Dedifferentiated amniotic fluid mesenchymal stem cell (primary cell): ENCODE measurements around the gene ITGA11.
"Not testable (repeated sequence)": the region's sequence is repeated elsewhere in the genome, so short reads cannot be mapped to it uniquely, and the experiment has no call there.

Source experiments
- DNase-seq: peaks from one replicate; pipeline ENCODE4 v3.0.0-alpha.2; 2016; ENCODE audit errors: extremely low spot score

The ITGA11 gene

GRCh38 chr15:68411343-68411675 lies 20.7 kb downstream of the ITGA11 start:
- no peak for DNase-seq

- DNase-seq: no peak
These were observed 21.3 kb downstream of the ITGA11 start for GRCh38 chr15:68410466-68411342.

DNA sequence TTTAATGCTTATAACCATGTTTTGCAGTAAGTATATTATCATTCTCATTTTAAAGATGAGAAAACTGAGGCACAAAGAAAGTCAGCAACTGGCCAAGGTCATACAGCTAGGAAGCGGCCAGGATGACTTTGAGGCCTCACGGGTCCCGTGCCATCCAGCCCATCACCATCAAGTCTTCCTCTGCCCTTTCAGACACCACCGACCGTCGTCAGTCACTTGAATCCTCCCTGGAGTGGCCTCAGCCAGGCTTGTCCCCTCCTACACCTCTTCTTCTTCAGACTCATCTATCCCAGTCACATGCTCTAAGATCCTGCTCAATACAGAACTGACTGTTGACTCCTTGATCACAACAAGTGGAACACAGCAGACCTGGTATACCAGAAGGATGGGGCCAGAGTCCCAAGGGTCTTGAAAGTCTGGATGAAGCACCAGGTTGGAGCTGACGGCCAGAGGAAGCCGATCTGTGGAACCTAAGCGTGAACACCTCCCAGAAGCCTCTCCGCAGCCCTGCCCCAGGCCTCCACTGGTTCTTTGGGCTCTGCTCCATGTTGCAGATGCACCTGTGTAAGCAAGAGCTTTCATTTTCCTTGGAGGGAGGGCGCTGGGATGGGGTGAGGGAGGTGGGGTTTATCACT lies 22.1 kb downstream of the ITGA11 start:
- no peak for DNase-seq

DNA sequence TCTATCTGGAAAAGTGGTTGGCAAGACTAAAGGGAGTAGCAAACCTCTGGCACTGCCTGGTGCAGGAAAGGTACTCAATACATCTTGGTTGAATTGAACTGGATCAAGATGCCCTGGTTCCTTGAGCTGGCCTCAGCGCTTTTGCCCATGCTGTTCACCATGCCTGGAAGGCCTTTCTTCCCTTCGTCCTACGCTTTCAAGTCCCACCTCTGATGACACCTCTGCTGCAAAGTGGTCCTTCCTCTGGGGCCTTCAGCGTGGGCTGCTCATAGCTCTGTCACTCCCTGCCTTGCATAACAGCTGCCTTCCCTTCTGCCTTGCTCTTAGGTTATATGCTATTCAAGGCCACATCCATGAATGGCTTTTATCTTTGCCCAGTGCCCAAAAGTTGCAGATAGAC lies 23.0 kb downstream of the ITGA11 start:
- DNase-seq: no peak

GRCh38 chr15:68407886-68408881 lies 23.8 kb downstream of the ITGA11 start:
- no peak for DNase-seq

DNA sequence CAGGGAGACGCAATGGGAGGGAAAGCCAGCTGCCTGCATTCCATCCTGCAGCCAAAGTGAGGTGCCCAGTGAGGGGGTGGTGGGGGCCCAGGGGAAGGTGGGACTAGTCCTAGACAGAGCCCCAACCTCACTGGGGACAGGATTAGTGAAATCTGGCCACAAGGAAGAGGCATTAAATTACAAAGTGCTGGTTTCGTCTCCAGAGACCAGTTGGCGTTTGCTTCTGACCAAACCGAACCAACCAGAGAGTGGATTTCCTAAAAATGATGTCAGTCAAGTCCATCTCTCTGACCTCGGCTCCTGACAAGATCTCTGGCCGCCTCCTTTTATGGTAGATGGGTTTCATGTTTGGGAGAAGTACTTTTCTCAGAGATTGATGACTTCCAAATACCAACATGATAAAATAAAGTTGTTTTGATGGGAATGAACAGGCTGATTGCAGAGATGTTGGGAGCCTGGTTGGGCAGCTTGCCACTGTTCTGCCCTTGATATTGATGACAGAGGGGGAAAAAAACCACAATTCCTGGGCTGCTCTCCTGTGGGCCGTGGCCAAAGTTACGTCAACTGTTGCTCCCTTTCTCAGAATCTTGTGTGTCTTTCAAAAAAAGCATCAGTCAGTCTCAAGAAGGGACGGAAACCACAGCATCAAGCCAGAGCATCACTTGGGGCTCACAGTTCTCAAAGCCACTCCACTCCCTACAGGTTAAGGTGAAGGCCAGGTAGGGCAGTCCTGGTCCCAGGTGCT lies 24.6 kb downstream of the ITGA11 start:
- DNase-seq: no peak

GRCh38 chr15:68405378-68406250 lies 26.3 kb downstream of the ITGA11 start:
- no peak for DNase-seq

GRCh38 chr15:68404056-68404798 lies 27.7 kb downstream of the ITGA11 start:
- no peak for DNase-seq

- no peak for DNase-seq
These were observed 28.6 kb downstream of the ITGA11 start for GRCh38 chr15:68403161-68403941.

GRCh38 chr15:68402432-68403160 lies 29.4 kb downstream of the ITGA11 start:
- DNase-seq: no peak

DNA sequence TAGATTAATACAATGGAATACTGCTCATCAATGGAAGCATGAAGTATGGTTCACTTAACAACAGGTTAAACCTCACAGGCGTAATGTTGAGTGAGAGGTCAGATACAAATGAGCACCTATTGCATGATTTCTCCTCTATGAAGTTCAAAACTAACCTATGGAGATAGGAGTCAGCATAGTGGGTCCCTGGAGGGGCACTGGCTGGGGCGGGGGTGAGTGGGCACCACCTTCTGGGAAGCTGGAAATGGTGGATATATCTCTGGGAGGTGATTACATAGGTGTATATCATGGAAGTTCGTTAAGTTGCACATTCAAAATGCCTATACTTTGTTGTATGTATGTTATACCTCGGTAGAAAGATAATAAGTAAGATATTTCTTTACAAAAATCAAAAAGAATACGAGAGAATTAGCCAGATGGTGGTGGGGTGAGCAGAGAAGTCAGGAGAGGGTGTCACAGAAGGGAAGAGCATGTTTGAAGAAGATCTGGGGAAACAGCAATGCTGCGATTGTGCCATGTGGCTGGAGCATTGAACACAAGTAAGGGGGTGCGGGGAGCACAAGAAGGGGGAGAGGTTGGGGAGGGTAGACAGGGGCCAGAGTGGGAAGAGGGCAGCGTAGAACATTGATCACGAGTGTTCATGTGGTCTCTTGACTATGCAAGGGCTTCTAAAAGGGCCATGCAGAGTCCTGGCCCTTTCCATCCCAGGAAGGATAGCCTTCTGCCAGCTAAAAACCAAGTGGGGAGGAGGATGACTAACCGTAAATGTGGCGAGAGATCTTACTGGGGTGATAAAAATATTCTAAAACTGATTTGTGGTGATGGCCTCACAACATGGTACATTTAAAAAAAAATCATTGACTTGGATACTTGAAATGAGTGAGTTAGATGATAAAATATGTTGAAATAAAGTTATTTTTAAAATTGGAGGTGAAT lies 30.2 kb downstream of the ITGA11 start:
- DNase-seq: no peak

- DNase-seq: no peak
These were observed 31.9 kb downstream of the ITGA11 start for GRCh38 chr15:68400066-68400456.

DNA sequence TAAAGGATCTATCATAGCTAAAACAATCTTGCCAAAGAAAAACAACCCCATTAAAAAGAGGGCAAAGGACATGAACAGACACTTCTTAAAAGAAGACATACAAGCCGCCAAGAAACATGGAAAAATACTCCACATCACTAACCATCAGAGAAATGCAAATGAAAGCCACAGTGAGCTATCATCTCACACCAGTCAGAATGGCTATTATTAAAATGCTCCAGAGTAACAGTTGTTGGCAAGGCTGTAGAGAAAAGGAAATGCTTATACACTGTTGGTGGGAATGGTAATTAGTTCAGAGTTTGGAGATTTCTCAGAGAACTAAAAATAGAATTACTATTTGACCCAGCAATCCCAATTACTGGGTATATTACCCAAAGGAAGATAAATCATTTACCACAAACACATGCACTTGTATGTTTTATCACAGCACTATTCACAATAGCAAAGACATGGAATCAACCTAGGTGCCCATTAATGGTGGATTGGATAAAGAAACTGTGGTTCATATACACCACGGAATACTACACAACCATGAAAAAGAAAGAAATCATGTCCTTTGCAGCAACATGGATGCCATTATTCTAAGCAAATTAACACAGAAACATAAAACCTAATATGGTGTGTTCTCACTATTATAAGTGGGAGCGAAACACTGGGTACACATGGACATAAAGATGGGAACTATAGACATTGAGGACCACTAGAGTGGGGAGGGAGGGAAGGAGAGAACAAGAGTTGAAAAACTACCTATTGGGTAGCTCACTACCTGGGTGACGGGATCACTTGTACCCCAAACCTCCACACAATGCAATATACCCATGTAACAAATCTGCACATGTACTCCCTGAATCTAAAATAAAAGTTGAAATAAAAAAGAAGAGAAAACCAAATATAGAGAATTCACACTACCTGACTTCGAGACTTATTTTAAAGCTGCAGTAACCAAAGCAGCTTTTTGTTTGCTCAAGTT lies 32.6 kb downstream of the ITGA11 start:
- DNase-seq: no peak

DNA sequence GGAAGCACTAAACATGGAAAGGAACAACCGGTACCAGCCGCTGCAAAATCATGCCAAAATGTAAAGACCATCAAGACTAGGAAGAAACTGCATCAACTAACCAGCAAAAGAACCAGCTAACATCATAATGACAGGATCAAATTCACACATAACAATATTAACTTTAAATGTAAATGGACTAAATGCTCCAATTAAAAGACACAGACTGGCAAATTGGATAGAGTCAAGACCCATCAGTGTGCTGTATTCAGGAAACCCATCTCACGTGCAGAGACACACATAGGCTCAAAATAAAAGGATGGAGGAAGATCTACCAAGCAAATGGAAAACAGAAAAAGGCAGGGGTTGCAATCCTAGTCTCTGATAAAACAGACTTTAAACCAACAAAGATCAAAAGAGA lies 34.0 kb downstream of the ITGA11 start:
- DNase-seq: not testable (repeated sequence)

DNA sequence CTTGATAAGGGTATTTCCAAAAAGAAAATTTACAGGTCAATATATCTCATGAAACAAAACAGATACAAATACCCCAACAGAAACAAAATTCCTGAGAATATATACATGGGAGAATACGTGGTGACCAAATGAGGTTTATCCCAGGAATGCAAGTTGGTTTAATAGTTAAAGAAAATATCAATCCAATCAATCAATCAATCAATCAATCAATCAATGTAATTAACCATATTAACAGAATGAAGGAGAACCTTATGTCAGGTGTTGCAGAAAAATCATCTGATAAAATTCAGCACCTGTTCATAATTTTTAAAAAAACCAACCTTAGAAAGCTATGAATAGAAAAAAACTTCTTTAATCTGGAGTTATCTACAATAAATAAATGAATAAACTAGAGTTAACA lies 35.9 kb downstream of the ITGA11 start:
- no peak for DNase-seq

- DNase-seq: no peak
These were observed 40.8 kb downstream of the ITGA11 start for GRCh38 chr15:68391121-68391520.
